ENCODE data around the gene SYS1.

DNA sequence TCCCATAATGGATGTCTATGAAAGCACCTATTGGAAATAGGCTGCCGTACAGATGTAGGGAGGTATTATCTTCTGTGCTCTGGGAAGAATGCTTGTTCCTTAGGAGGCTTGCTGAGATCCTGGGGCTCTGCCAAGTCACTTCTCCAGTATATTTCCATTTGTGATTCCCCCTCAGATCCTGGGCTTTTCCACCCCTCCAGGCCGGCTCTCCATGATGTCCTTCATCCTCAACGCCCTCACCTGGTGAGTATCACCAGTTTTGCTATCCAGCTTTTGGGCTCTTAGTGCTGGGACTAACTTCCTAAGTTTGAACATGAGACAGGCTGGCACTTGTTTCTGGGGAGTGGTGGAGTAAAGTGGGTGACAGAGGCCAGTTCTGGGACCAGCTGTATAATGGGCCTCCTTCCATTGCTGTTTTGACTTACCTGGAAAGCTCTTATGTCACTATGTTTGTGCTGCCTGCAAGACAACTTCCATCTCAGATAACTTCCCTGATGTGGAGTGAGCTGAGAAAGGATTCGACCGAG, 2.6 kb downstream of the SYS1 start:
- TF ChIP-seq, protein P1, sequence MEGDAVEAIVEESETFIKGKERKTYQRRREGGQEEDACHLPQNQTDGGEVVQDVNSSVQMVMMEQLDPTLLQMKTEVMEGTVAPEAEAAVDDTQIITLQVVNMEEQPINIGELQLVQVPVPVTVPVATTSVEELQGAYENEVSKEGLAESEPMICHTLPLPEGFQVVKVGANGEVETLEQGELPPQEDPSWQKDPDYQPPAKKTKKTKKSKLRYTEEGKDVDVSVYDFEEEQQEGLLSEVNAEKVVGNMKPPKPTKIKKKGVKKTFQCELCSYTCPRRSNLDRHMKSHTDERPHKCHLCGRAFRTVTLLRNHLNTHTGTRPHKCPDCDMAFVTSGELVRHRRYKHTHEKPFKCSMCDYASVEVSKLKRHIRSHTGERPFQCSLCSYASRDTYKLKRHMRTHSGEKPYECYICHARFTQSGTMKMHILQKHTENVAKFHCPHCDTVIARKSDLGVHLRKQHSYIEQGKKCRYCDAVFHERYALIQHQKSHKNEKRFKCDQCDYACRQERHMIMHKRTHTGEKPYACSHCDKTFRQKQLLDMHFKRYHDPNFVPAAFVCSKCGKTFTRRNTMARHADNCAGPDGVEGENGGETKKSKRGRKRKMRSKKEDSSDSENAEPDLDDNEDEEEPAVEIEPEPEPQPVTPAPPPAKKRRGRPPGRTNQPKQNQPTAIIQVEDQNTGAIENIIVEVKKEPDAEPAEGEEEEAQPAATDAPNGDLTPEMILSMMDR (IDR thresholded peaks at IDR 0.05), result no peak
- TF ChIP-seq POLR2A (IDR thresholded peaks at IDR 0.05), result no peak

Measured in adrenal gland (tissue), 5 donors.